K562 (cell line): ENCODE results near the gene NAT14. TPM values are rescaled to one million over a fixed set of nuclear protein-coding genes. Genes with fewer than 3 reads are reported as not detected.
A peak's percentile ranks its signal among the peaks of the same experiment; 100 is the strongest.

Source experiments
- ARID4B ChIP-seq: sonication (generic); formaldehyde crosslinking; IDR thresholded peaks from 2 replicates; pipeline ENCODE4 v1.8.0; 2022; ENCODE audit warnings: mild to moderate bottlenecking, missing genetic modification reagents
- ATF1 ChIP-seq, 2 experiments: fragments of 450-650 bp in 1 of 2; IDR thresholded peaks; 2 replicates each; pipeline ENCODE4 v1.6.1; 2016; ENCODE audit warnings: missing compliant biosample characterization in 1 of 2, missing genetic modification characterization in 1 of 2
- BRCA1 ChIP-seq, 2 experiments: fragments of 450-650 bp in 1 of 2; sonication (generic) in 1 of 2; formaldehyde crosslinking in 1 of 2; IDR thresholded peaks; 2 replicates each; pipeline versions ENCODE4 v1.5.0 to v1.6.1; 2017 to 2020; ENCODE audit warnings: mild to moderate bottlenecking in 1 of 2, missing genetic modification reagents in 1 of 2
- BRF2 ChIP-seq: IDR thresholded peaks from 3 replicates; pipeline ENCODE4 v1.6.1; 2011; ENCODE audit warnings: borderline replicate concordance, mild to moderate bottlenecking; ENCODE audit not compliant: insufficient read length, insufficient read depth
- CBX5 ChIP-seq: IDR thresholded peaks from 2 replicates; pipeline ENCODE4 v1.6.1; 2014; ENCODE audit warnings: low read depth, borderline replicate concordance
- EHMT2 ChIP-seq: fragments of 450-650 bp; IDR thresholded peaks from 2 replicates; pipeline ENCODE4 v1.6.1; 2018; ENCODE audit warnings: antibody characterized with exemption
- KLF1 ChIP-seq: fragments of 450-650 bp; IDR thresholded peaks from 2 replicates; pipeline ENCODE4 v1.6.1; 2016; ENCODE audit warnings: missing genetic modification characterization, missing compliant biosample characterization
- MNT ChIP-seq, 2 experiments: fragments of 450-650 bp; conservative IDR thresholded peaks; 2 replicates each; pipeline ENCODE4 v1.6.1; 2017; ENCODE audit warnings: mild to moderate bottlenecking in 2 of 2, moderate library complexity in 2 of 2
- PCBP2 ChIP-seq: fragments of 200-400 bp; formaldehyde crosslinking; IDR thresholded peaks from 2 replicates; pipeline ENCODE4 v1.6.1; 2018; ENCODE audit warnings: low read length, low read depth, mild to moderate bottlenecking, moderate library complexity; ENCODE audit not compliant: poor library complexity, severe bottlenecking
- PHF21A ChIP-seq: fragments of 450-650 bp; IDR thresholded peaks from 2 replicates; pipeline ENCODE4 v1.6.1; 2017; ENCODE audit warnings: low read depth, borderline replicate concordance
- RERE ChIP-seq: sonication (generic); formaldehyde crosslinking; IDR thresholded peaks from 2 replicates; pipeline ENCODE4 v1.8.0; 2023; ENCODE audit warnings: missing genetic modification reagents, mild to moderate bottlenecking, borderline replicate concordance
- SMARCE1 ChIP-seq: fragments of 450-650 bp; IDR thresholded peaks from 2 replicates; pipeline ENCODE4 v1.7.1; 2016; ENCODE audit warnings: mild to moderate bottlenecking
- SMC3 ChIP-seq: conservative IDR thresholded peaks from 2 replicates; pipeline ENCODE4 v1.6.1; 2011; ENCODE audit warnings: low read depth, low read length, improper control_type of control experiment; ENCODE audit not compliant: insufficient read depth
- TCF3 ChIP-seq: sonication (generic); formaldehyde crosslinking; IDR thresholded peaks from 2 replicates; pipeline ENCODE4 v1.4.0; 2020; ENCODE audit warnings: mild to moderate bottlenecking, missing genetic modification reagents
- polyA plus RNA-seq, 8 experiments: library from polyadenylated mRNA; depleted of rRNA in 4 of 8; stranded (reverse) in 5 of 8; unstranded in 3 of 8; fragments of >200 nt; fragmentation: Nextera tagmentation in 2 of 8; fragmentation: Illumina TruSeq in 1 of 8; extraction: Ambion mirVana in 2 of 8; extraction: Trizol in 1 of 8; gene quantifications; 2 replicates each; pipeline versions ENCODE4 v1.2.1 to v1.2.3, GENCODE V29; 2011 to 2014; ENCODE audit warnings: inconsistent platforms in 1 of 8, missing spikeins in 1 of 8
- total RNA-seq, 7 experiments: library from RNA; depleted of rRNA in 6 of 7; stranded (reverse); fragments of >200 nt in 6 of 7; fragmentation: Illumina TruSeq in 2 of 7; extraction: Trizol in 2 of 7; gene quantifications; 2 replicates each; pipeline versions ENCODE4 v1.2.1 to v1.2.3, GENCODE V29; 2011 to 2021; ENCODE audit warnings: low replicate concordance in 1 of 7

Gene NAT14
- total and polyA plus RNA-seq, 9 of the 15 experiments (the other 6 are each of a cell fraction or from before 2014, with no cell fraction given) = 2.4 to 77.0 (median 26.7) TPM

- TF ChIP-seq BRF2 (no peak), ATF1 (CRISPR knock-in tag; IDR thresholded peaks at IDR 0.05) (no peak), ATF1 (tag; IDR thresholded peaks at IDR 0.05) (no peak), PCBP2 (no peak), PHF21A (no peak), BRCA1 (IDR thresholded peaks at IDR 0.05) (no peak), BRCA1 (CRISPR knock-in tag; IDR thresholded peaks at IDR 0.05) (0 out of 2 replicates have a peak, but pooled peaks have one; percentile 65), SMARCE1 (no peak), KLF1 (no peak), ARID4B (CRISPR knock-in tag) (peak; percentile 74; the same call in 1 of the 2 replicates), CBX5 (no peak), SMC3 (no peak), TCF3 (CRISPR knock-in tag) (no peak), EHMT2 (no peak), RERE (CRISPR knock-in tag) (no peak), MNT (conservative IDR thresholded peaks at IDR 0.05) (peak; percentile 69 to 74)
Observed at GRCh38 chr19:55447421-55448174, 37.4 kb upstream of the NAT14 start (continued).
